A549 (cell line): ENCODE results near the gene CCDC120. TPM values are rescaled to one million over a fixed set of nuclear protein-coding genes. Genes with fewer than 3 reads are reported as not detected.

Experiments used
- ATAC-seq, 2 experiments: fragments of 200-7000 bp in 1 of 2; fragments of >200 bp in 1 of 2; cut with Nextera tagmentation in 1 of 2; cut with Tn5 transposase in 1 of 2; 3 replicates each; pipeline versions ENCODE4 v1.8.0 to v1.9.1; 2018 to 2020; ENCODE audit warnings: mild to moderate bottlenecking in 1 of 2, moderate library complexity in 1 of 2
- CTCF ChIA-PET: fragments of 300-600 bp; sonication (Branson Sonifier 250); formaldehyde crosslinking; extraction: SDS; loops from one replicate; lab custom pipeline; 2021; ENCODE audit warnings: antibody characterized with exemption, inconsistent platforms; lab: Yijun Ruan, JAX
- POLR2A ChIA-PET: fragments of 350-600 bp; formaldehyde crosslinking; extraction: SDS; loops from one replicate; lab custom pipeline; 2021; ENCODE audit warnings: antibody characterized with exemption, inconsistent platforms; lab: Yijun Ruan, JAX
- DNase-seq, 2 experiments: peaks; one replicate each; pipeline versions ENCODE4 v3.0.0 to v3.0.0-alpha.2; 2011 to 2016; ENCODE audit warnings: low read depth in 1 of 2, low spot score in 1 of 2
- FAIRE-seq: peaks from 2 replicates; lab custom pipeline; 2011; peaks lifted over from hg19 to GRCh38; lab: Jason Lieb, UNC
- H3K27ac ChIP-seq, 2 experiments: fragments of >200 bp; sonication (Bioruptor Twin); formaldehyde crosslinking; 3 replicates each; pipeline ENCODE4 v1.5.1; 2016 to 2017
- H3K4me1 ChIP-seq: fragments of >200 bp; sonication (Bioruptor Twin); formaldehyde crosslinking; 3 replicates; pipeline ENCODE4 v1.6.1; 2016
- H3K4me2 ChIP-seq: fragments of >200 bp; sonication (Bioruptor Twin); formaldehyde crosslinking; 3 replicates; pipeline ENCODE4 v1.6.1; 2016
- H3K4me3 ChIP-seq: fragments of >200 bp; sonication (Bioruptor Twin); formaldehyde crosslinking; 3 replicates; pipeline ENCODE4 v1.5.1; 2016
- H3K9me3 ChIP-seq: fragments of >200 bp; sonication (Bioruptor Twin); formaldehyde crosslinking; 3 replicates; pipeline ENCODE4 v1.6.1; 2016
- BHLHE40 ChIP-seq: IDR thresholded peaks from 2 replicates; pipeline ENCODE4 v1.6.1; 2012; ENCODE audit warnings: low read depth, low read length, inconsistent platforms
- CBX2 ChIP-seq: fragments of 200-600 bp; sonication (generic); IDR thresholded peaks from 2 replicates; pipeline ENCODE4 v1.6.1; 2016; ENCODE audit warnings: low read depth, mild to moderate bottlenecking, borderline replicate concordance
- CBX8 ChIP-seq: fragments of 200-600 bp; sonication (generic); IDR thresholded peaks from 2 replicates; pipeline ENCODE4 v1.6.1; 2016
- CEBPB ChIP-seq, 2 experiments: fragments of >200 bp in 1 of 2; sonication (Bioruptor Twin) in 1 of 2; formaldehyde crosslinking in 1 of 2; IDR thresholded peaks; 2 replicates each; pipeline ENCODE4 v1.6.1; 2012 to 2016
- CHD2 ChIP-seq: fragments of 150-350 bp; IDR thresholded peaks from 2 replicates; pipeline ENCODE4 v1.6.1; 2014; ENCODE audit warnings: low read length; ENCODE audit not compliant: partially characterized antibody
- CHD4 ChIP-seq: fragments of 200-600 bp; sonication (generic); IDR thresholded peaks from 2 replicates; pipeline ENCODE4 v1.6.1; 2016; ENCODE audit warnings: antibody characterized with exemption, mild to moderate bottlenecking, borderline replicate concordance
- EHMT2 ChIP-seq: fragments of 200-600 bp; sonication (generic); IDR thresholded peaks from 2 replicates; pipeline ENCODE4 v1.6.1; 2016; ENCODE audit warnings: antibody characterized with exemption, low read depth, mild to moderate bottlenecking, moderate library complexity
- ESRRA ChIP-seq: fragments of 150-350 bp; IDR thresholded peaks from 2 replicates; pipeline ENCODE4 v1.6.1; 2014; ENCODE audit warnings: mild to moderate bottlenecking, low read length, borderline replicate concordance
- FOSB ChIP-seq: fragments of 250-450 bp; sonication (Bioruptor Pico); IDR thresholded peaks from 2 replicates; pipeline ENCODE4 v1.5.0; 2020; ENCODE audit warnings: mild to moderate bottlenecking, moderate library complexity
- FOSL2 ChIP-seq, 2 experiments: fragments of 450-650 bp in 1 of 2; fragments of >200 bp in 1 of 2; sonication (Bioruptor Twin) in 1 of 2; formaldehyde crosslinking; IDR thresholded peaks; 2 replicates each; pipeline versions ENCODE4 v1.5.0 to v1.6.1; 2016 to 2020; ENCODE audit warnings: mild to moderate bottlenecking in 1 of 2, moderate library complexity in 1 of 2
- FOXS1 ChIP-seq: fragments of 250-450 bp; sonication (Bioruptor Pico); IDR thresholded peaks from 2 replicates; pipeline ENCODE4 v1.5.0; 2020; ENCODE audit warnings: mild to moderate bottlenecking, moderate library complexity
- JUN ChIP-seq, 2 experiments: fragments of >200 bp; sonication (Bioruptor Twin); formaldehyde crosslinking; IDR thresholded peaks; 2 replicates in 1 of 2; 3 replicates in 1 of 2; pipeline ENCODE4 v1.6.1; 2016 to 2017
- KDM1A ChIP-seq: fragments of 200-600 bp; sonication (generic); IDR thresholded peaks from 2 replicates; pipeline ENCODE4 v1.6.1; 2016; ENCODE audit warnings: low read depth, mild to moderate bottlenecking
- MAZ ChIP-seq: fragments of 150-350 bp; IDR thresholded peaks from 2 replicates; pipeline ENCODE4 v1.6.1; 2014; ENCODE audit warnings: antibody characterized with exemption, low read depth, low read length, borderline replicate concordance
- NFE2L2 ChIP-seq: fragments of 150-350 bp; conservative IDR thresholded peaks from 2 replicates; pipeline ENCODE4 v1.6.1; 2014; ENCODE audit warnings: low read length
- NR3C1 ChIP-seq: fragments of >200 bp; sonication (Bioruptor Twin); formaldehyde crosslinking; IDR thresholded peaks from 3 replicates; pipeline ENCODE4 v1.6.1; 2017
- PHF8 ChIP-seq: fragments of 200-600 bp; sonication (generic); IDR thresholded peaks from 2 replicates; pipeline ENCODE4 v1.6.1; 2016; ENCODE audit warnings: low read depth, mild to moderate bottlenecking, antibody characterized with exemption, moderate library complexity, borderline replicate concordance
- POLR2A ChIP-seq: IDR thresholded peaks from 2 replicates; pipeline ENCODE4 v1.6.1; 2012; ENCODE audit warnings: mild to moderate bottlenecking, low read length
- RCOR1 ChIP-seq: fragments of 150-350 bp; IDR thresholded peaks from 2 replicates; pipeline ENCODE4 v1.6.1; 2014; ENCODE audit warnings: antibody characterized with exemption, low read length, low read depth
- SREBF2 ChIP-seq: fragments of 450-650 bp; IDR thresholded peaks from 2 replicates; pipeline ENCODE4 v1.6.1; 2014; ENCODE audit warnings: mild to moderate bottlenecking, moderate library complexity
- TFCP2L1 ChIP-seq: fragments of 250-450 bp; sonication (Bioruptor Pico); IDR thresholded peaks from 2 replicates; pipeline ENCODE4 v1.5.0; 2021; ENCODE audit warnings: mild to moderate bottlenecking
- ZFP36 ChIP-seq: fragments of 450-650 bp; IDR thresholded peaks from 2 replicates; pipeline ENCODE4 v1.6.1; 2014; ENCODE audit warnings: borderline replicate concordance; ENCODE audit not compliant: partially characterized antibody
- ZSCAN20 ChIP-seq: fragments of 250-450 bp; sonication (Bioruptor Pico); IDR thresholded peaks from 2 replicates; pipeline ENCODE4 v1.8.0; 2022; ENCODE audit warnings: mild to moderate bottlenecking, moderate library complexity
- WGBS: methylation state at CpG from one replicate; pipeline ENCODE4 v1.1.6; 2017; ENCODE audit errors: missing lambda C conversion rate; 5-methylcytosine and 5-hydroxymethylcytosine counted together
- polyA plus RNA-seq, 4 experiments: library from polyadenylated mRNA; depleted of rRNA in 3 of 4; stranded (reverse); fragments of >200 nt; fragmentation: RNase III in 1 of 4; extraction: RNeasy Plus Mini Kit Qiagen cat#74134 plus additional on column Dnase treatment in 1 of 4; gene quantifications; 2 replicates in 3 of 4; 3 replicates in 1 of 4; pipeline ENCODE4 v1.2.3, GENCODE V29; 2011 to 2017
- TF ChIP-seq, protein P1 (sequence below): fragments of 250-450 bp; sonication (Bioruptor Pico); IDR thresholded peaks from 2 replicates; pipeline ENCODE4 v1.5.0; 2021; ENCODE audit warnings: mild to moderate bottlenecking, moderate library complexity, borderline replicate concordance
- TF ChIP-seq, protein P2 (sequence below): fragments of 250-450 bp; sonication (Bioruptor Pico); IDR thresholded peaks from 2 replicates; pipeline ENCODE4 v1.5.0; 2020; ENCODE audit warnings: low read depth, mild to moderate bottlenecking, moderate library complexity
- TF ChIP-seq, protein P3 (sequence below): fragments of 450-650 bp; IDR thresholded peaks from 2 replicates; pipeline ENCODE4 v1.6.1; 2014; ENCODE audit warnings: antibody characterized with exemption
- TF ChIP-seq, protein P4 (sequence below): fragments of 150-350 bp; IDR thresholded peaks from 2 replicates; pipeline ENCODE4 v1.6.1; 2014; ENCODE audit warnings: low read depth, mild to moderate bottlenecking, low read length

CCDC120 gene
- polyA plus RNA-seq, 2 of the 4 experiments (the other 2 are of a cell fraction), result 1.6 to 4.1 TPM

DNA sequence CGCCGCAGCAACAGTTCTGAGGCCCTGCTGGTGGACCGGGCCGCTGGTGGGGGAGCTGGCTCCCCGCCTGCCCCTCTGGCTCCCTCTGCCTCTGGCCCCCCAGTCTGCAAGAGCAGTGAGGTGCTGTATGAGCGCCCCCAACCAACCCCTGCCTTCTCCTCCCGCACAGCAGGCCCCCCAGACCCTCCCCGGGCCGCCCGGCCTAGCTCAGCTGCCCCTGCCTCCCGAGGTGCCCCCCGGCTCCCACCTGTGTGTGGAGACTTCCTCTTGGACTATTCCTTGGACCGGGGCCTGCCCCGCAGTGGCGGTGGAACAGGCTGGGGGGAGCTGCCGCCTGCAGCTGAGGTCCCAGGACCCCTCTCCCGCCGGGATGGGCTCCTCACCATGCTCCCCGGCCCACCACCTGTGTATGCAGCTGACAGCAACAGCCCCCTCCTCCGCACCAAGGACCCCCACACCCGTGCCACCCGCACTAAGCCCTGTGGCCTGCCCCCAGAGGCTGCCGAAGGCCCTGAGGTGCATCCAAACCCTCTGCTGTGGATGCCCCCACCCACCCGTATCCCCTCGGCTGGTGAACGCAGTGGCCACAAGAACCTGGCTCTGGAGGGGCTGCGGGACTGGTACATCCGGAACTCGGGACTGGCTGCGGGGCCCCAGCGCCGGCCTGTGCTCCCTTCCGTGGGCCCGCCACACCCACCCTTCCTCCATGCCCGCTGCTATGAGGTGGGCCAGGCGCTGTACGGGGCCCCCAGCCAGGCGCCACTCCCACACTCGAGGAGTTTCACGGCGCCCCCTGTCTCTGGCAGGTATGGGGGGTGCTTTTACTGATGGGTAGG is 8.7 kb downstream of the CCDC120 start:
- ChIA-PET CTCF (no interaction called here), POLR2A (no interaction called here)
- no peak for TF ChIP-seq CBX2
- no peak for TF ChIP-seq FOXS1 (CRISPR knock-in tag)
- no peak for TF ChIP-seq MAZ
- TF ChIP-seq ZSCAN20 (CRISPR knock-in tag), result no peak
- TF ChIP-seq FOSB (CRISPR knock-in tag), result no peak
- TF ChIP-seq SREBF2, result no peak
- TF ChIP-seq, protein P1, sequence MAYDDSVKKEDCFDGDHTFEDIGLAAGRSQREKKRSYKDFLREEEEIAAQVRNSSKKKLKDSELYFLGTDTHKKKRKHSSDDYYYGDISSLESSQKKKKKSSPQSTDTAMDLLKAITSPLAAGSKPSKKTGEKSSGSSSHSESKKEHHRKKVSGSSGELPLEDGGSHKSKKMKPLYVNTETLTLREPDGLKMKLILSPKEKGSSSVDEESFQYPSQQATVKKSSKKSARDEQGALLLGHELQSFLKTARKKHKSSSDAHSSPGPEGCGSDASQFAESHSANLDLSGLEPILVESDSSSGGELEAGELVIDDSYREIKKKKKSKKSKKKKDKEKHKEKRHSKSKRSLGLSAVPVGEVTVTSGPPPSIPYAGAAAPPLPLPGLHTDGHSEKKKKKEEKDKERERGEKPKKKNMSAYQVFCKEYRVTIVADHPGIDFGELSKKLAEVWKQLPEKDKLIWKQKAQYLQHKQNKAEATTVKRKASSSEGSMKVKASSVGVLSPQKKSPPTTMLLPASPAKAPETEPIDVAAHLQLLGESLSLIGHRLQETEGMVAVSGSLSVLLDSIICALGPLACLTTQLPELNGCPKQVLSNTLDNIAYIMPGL, result no peak
- TF ChIP-seq CHD4, result no peak
- TF ChIP-seq, protein P2, sequence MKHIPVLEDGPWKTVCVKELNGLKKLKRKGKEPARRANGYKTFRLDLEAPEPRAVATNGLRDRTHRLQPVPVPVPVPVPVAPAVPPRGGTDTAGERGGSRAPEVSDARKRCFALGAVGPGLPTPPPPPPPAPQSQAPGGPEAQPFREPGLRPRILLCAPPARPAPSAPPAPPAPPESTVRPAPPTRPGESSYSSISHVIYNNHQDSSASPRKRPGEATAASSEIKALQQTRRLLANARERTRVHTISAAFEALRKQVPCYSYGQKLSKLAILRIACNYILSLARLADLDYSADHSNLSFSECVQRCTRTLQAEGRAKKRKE (CRISPR knock-in tag), result no peak
- TF ChIP-seq EHMT2, result no peak
- no peak for TF ChIP-seq BHLHE40
- TF ChIP-seq POLR2A, result no peak
- TF ChIP-seq ZFP36, result no peak
- no peak for TF ChIP-seq CBX8
- no peak for TF ChIP-seq PHF8
- TF ChIP-seq JUN (IDR thresholded peaks at IDR 0.05), result no peak
- TF ChIP-seq FOSL2 (IDR thresholded peaks at IDR 0.05), result no peak
- no peak for TF ChIP-seq FOSL2 (CRISPR knock-in tag; IDR thresholded peaks at IDR 0.05)
- TF ChIP-seq TFCP2L1 (CRISPR knock-in tag), result no peak
- no peak for TF ChIP-seq CEBPB (IDR thresholded peaks at IDR 0.05)
- Histone ChIP-seq H3K4me1 (peaks cover 1% of the 10 kb centered on the region; the same call in 1 of the 3 replicates), H3K27ac (no peak overlapping the region), H3K4me3 (no peak overlapping the region), H3K9me3 (no peaks in the 10 kb centered on the region), H3K4me2 (no peak overlapping the region)
- ATAC-seq (no peak), FAIRE-seq (no peak), DNase-seq (no peak)
- 95% methylated on average over 4 of the region's 41 CpGs for whole genome bisulfite sequencing

GRCh38 chrX:49069038-49069437 is 10.2 kb downstream of the CCDC120 start:
- Histone ChIP-seq H3K9me3 (no peaks in the 10 kb centered on the region), H3K4me3 (no peak overlapping the region), H3K4me2 (no peak overlapping the region), H3K27ac (no peak overlapping the region), H3K4me1 (peaks cover 8% of the 10 kb centered on the region; the same call in 2 of the 3 replicates)
- 90% methylated on average over 11 of the region's 11 CpGs for WGBS
- no peak for DNase-seq
- no peak for FAIRE-seq
- POLR2A ChIA-PET, result no interaction called here
- ATAC-seq, result no peak
- CTCF ChIA-PET, result interaction anchor here (1.0 kb wide), 1 partner anchor 25 kb away, joined by 4 read pairs; no protein-coding TSS in a partner anchor
- TF ChIP-seq MAZ (no peak), KDM1A (no peak), ESRRA (no peak), RCOR1 (no peak), CHD2 (no peak), NFE2L2 (no peak), NR3C1 (no peak)
- TF ChIP-seq, protein P3, sequence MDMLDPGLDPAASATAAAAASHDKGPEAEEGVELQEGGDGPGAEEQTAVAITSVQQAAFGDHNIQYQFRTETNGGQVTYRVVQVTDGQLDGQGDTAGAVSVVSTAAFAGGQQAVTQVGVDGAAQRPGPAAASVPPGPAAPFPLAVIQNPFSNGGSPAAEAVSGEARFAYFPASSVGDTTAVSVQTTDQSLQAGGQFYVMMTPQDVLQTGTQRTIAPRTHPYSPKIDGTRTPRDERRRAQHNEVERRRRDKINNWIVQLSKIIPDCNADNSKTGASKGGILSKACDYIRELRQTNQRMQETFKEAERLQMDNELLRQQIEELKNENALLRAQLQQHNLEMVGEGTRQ, result no peak
- TF ChIP-seq, protein P1, result no peak
- TF ChIP-seq, protein P4, sequence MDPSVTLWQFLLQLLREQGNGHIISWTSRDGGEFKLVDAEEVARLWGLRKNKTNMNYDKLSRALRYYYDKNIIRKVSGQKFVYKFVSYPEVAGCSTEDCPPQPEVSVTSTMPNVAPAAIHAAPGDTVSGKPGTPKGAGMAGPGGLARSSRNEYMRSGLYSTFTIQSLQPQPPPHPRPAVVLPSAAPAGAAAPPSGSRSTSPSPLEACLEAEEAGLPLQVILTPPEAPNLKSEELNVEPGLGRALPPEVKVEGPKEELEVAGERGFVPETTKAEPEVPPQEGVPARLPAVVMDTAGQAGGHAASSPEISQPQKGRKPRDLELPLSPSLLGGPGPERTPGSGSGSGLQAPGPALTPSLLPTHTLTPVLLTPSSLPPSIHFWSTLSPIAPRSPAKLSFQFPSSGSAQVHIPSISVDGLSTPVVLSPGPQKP, result no peak
